ENCODE measurements around the gene VSX2.

GRCh38 chr14:74275241-74275841 lies 36.1 kb downstream of the VSX2 start:
- TF ChIP-seq FOSL2 (IDR thresholded peaks at IDR 0.05; ENCODE audit: borderline replicate concordance, low read depth) (no peak), CTCF (IDR thresholded peaks at IDR 0.05) (no peak), EZH2phosphoT487 (IDR thresholded peaks at IDR 0.05; ENCODE audit: borderline replicate concordance, low read depth) (no peak), POLR2AphosphoS5 (IDR thresholded peaks at IDR 0.05; ENCODE audit: low read depth, low read length) (no peak), GATA2 (CRISPR knock-in tag; IDR thresholded peaks at IDR 0.05) (no peak), MAX (IDR thresholded peaks at IDR 0.05; ENCODE audit: low read depth) (no peak), REST (IDR thresholded peaks at IDR 0.05; ENCODE audit: low read depth, low read length) (no peak), RXRA (IDR thresholded peaks at IDR 0.05; ENCODE audit: borderline replicate concordance, low read depth) (no peak), FOXJ3 (CRISPR knock-in tag; IDR thresholded peaks at IDR 0.05) (no peak), SIN3A (IDR thresholded peaks at IDR 0.05; ENCODE audit: borderline replicate concordance, low read depth, low read length) (no peak), USF2 (IDR thresholded peaks at IDR 0.05; ENCODE audit: borderline replicate concordance, low read depth, low read length) (no peak), FOXM1 (IDR thresholded peaks at IDR 0.05; ENCODE audit: low read depth) (no peak)

Measured in SK-N-SH (cell line).